ENCODE measurements around the gene GJA4.
"Not testable (repeated sequence)": the region's sequence is repeated elsewhere in the genome, so short reads cannot be mapped to it uniquely, and the experiment has no call there.

GJA4 gene

DNA sequence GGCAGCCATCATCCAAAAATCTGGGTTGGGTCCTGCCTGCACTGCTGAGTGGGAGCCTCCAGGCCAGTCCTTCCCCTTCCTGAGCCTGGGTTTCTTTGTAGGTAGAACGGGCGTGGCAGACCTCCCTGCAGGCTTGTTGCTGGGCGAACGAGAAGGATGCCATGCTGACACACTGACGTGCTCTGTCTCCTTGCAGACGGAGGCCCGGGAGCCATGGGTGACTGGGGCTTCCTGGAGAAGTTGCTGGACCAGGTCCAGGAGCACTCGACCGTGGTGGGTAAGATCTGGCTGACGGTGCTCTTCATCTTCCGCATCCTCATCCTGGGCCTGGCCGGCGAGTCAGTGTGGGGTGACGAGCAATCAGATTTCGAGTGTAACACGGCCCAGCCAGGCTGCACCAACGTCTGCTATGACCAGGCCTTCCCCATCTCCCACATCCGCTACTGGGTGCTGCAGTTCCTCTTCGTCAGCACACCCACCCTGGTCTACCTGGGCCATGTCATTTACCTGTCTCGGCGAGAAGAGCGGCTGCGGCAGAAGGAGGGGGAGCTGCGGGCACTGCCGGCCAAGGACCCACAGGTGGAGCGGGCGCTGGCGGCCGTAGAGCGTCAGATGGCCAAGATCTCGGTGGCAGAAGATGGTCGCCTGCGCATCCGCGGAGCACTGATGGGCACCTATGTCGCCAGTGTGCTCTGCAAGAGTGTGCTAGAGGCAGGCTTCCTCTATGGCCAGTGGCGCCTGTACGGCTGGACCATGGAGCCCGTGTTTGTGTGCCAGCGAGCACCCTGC is 1.4 kb downstream of the GJA4 start:
- no peak for DNase-seq

DNA sequence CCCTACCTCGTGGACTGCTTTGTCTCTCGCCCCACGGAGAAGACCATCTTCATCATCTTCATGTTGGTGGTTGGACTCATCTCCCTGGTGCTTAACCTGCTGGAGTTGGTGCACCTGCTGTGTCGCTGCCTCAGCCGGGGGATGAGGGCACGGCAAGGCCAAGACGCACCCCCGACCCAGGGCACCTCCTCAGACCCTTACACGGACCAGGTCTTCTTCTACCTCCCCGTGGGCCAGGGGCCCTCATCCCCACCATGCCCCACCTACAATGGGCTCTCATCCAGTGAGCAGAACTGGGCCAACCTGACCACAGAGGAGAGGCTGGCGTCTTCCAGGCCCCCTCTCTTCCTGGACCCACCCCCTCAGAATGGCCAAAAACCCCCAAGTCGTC is 2.0 kb downstream of the GJA4 start:
- DNase-seq, result no peak

DNA sequence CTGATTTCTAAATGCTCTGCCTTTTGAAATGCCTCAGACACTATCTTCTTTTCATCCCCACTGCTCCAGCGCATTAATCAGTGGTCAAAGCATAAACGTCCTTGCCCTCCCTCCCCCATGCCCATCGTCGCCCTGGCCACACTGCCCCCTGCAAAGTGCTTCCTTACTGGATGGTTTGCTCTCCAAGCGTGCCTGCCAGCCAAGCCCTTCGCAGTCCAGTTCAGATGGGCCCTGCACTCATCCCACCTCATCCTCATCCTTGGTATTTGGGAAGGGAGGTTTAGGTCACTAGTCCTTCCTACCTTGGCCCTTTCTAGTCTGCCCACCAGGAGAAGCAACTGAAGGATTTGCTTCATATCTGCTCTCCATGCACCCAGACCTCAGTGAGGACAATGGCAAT is 3.1 kb downstream of the GJA4 start:
- no peak for DNase-seq

DNA sequence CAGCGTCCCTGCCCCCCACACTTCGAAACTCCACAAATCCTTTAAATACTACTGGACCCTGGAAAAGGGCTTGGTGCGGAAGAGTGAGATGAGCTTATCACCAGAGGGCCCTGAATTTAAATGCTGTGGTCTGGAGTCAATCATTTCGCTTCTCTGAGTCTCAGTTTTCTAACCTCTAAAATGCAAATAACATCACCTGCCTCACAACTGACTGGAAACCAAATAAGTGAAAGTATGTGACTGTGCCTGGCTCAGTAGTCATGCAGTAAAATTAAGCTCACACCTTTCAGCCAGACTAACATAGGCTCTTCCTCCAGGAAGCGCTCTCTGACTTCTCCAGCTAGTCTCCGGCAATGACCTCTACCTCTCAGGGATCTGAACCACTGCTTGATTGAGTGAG is 4.2 kb downstream of the GJA4 start:
- DNase-seq, result no peak

DNA sequence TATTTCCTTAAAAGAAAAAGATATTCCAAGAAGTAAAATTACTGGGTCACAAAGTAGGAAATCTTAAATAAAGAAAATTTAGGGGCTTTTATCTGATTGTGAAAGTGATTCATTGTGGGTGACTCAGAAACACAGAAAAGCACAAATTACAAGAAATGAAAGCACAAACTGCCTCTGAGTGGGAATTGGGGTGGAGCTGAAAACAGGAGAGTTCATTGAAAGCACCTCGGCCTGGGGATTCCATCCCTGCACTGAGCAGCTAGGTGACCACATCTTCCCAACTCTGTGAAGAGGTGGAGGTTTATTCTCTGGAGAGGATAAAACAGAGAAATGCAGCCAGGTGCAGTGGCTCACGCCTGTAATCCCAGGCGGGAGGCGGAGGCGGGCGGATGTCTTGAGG is 7.4 kb downstream of the GJA4 start:
- no peak for DNase-seq

DNA sequence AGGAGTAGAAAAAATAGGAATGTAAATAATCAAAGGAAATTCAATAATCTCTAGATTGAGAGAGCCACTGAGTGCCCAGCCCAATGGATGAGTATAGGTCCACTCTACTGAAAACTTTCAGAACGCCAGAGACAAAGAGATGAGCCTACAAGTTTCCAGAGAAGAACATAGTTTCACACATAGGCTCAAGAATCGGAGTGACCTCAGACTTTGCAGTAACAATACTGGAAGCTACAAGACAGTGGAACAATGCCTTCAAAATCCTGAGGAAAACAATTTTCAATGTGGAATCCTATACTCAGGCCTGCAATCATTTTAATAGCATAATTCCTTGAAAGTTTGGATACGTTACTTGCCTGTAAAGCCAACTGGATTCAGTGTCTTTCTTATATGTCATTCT is 11.0 kb downstream of the GJA4 start:
- DNase-seq, result no peak

DNA sequence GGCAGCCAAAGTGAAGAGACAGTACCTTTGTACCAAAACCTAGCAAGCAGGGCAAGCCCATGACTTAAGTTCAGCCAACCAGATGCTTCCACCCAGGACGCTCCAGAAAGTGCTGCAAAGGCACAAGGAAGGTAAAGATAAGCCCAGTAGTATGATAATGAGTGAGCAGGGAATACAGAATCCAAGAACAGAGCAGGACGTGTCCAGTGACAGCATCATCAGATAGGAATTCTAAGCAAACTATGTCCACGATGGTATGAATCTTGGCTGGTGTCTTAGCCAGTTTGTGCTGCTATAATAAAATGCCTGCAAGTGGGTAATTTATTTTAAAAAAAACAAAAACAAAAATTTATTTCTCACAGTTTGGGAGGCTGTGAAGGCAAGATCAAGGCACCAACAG is 13.6 kb downstream of the GJA4 start:
- DNase-seq, result no peak

DNA sequence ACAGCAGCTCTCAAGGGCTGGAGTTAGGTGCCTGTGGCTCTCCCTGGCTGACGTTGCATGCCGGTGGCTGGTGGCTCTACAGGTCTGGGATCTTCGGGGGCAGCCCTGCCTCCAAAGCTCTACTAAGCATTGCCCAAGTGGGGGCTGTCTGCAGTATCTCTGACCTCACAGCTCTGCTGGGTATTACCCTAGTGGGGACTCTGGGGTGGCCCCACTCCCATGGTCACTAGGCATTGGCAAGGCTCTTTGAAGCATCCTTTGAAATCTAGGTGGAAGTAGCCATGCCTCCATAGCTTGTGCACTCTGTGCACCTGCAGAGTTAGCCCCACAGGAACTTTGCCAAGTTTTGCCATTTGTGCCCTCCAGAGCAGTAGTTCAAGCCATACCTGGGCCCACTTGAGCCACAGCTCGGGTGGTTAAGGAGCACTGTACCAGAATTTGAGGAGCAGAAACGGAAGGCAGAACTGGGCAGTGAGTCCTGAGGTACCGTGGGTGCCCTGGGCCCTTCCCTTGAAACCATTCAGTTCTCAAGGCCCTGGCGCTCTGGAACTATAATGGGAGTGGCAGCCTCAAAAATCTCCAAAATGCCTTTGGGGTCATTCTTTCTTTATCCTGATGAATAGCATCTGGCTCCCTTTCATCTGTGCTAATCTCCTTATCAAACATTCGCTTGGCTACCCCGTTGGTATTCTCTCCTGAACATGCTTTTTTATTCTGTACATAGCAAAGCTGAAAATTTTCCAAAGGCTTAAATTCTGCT is 15.4 kb downstream of the GJA4 start:
- no peak for DNase-seq

DNA sequence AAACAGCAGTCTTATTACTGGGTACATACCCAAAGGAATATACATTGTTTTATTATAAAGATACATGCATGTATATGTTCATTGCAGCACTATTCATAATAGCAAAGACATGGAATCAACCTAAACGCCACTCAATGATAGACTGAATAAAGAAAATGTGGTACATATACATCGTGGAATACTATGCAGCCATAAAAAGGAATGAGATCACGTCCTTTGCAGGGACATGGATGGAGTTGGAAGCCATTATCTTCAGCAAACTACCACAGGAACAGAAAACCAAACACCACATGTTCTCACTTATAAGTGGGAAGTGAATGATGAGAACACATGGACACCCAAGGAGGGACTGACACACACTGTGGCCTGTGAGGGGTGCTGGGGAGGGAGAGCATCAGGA is 18.0 kb downstream of the GJA4 start:
- DNase-seq, result not testable (repeated sequence)

DNA sequence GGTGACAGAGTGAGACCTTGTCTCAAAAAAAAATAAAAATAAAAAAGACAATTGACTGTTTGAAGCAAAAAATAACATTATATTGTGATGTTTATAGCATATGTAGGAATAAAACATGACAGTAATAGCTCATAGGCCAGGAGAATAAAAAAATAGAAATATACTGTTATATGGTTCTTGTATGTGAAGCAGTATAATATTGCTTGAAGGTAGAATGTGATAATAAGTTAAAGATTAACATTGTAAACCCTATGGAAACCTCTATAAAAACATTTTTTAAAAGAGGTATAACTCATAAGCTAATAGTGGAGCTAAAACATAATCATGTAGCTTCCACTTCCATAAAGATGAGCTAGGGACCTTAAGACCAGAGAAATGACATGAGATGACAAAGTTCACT is 23.5 kb downstream of the GJA4 start:
- no peak for DNase-seq

DNA sequence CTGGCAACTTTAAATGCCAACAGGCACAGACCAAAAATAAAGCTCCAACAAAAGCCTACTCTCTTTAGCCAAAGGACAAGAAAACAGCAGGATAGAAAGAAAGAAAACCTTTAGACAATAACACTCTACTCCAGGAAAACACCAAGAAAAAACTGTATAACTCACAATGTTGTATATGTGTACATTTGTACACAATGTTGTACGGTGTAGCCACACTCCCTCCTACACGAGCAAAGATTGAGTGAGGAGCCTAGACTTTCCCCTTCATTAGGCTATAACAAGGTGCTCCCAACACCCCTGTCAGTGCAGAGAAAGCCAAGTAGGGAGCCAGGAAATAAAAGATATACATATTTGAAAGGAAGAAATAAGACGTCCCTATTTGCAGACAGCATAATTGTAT is 24.0 kb downstream of the GJA4 start:
- DNase-seq, result no peak

DNA sequence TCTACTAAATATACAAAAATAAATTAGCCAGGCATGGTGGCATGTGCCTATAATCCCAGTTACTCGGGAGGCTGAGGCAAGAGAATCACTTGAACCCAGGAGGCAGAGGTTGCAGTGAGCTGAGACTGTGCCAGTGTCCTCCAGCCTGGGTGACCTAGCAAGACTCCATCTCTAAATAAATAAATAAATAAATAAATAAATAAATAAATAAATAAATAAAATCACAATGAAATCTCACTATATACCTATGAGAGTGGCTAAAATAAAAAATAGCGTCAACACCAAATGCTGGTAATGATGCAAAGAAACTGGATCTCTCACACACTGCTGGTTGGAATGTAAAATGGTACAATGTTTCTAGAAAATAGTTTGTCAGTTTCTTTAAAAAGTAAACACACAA is 26.1 kb downstream of the GJA4 start:
- not testable (repeated sequence) for DNase-seq

DNA sequence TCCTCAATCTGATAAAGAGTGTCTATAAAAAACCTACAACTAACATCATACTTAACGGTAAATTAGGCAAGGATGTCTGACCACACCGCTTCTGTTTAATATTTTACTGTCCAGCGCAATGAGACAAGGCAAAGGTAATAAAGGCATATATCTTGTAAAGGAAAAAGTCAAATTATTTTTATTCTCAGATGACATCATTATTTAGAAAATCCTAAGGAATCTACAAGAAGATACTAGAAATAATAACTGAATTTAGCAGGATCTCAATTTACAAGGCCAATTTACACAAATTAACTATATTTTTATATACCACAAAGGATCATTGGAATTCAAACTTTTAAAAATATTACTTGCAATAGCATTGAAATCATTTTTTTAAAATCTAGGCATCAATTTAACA is 29.4 kb downstream of the GJA4 start:
- DNase-seq, result no peak

DNA sequence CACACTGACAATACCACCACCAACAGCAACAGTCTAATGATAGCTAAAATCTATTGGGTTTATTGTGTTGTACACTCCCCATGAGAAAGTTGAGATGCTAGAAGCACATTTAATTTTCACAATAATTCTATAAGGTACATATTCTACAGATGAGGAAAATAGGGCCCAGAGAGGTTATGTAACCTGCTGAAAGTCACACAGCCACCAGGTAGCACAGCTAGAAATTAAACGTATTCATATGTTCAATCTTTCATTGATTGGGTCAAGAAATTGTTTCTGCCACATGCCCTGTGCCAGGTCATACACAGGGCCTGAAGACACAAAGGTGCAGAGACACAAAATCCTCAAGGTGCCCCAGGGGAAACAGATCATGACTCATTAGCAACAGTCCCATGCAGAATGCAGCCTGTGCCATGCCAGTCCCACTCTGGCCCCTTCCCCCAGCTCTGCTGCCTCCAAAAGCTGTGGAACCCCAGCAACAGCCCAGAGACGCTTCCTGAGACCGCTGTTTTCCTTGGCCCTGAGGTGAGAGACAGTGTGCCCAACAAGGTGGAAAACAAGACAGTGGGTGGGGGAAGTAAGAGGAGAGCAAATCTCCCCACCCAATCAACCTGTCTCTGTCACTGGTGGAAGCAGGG is 32.1 kb downstream of the GJA4 start:
- no peak for DNase-seq

DNA sequence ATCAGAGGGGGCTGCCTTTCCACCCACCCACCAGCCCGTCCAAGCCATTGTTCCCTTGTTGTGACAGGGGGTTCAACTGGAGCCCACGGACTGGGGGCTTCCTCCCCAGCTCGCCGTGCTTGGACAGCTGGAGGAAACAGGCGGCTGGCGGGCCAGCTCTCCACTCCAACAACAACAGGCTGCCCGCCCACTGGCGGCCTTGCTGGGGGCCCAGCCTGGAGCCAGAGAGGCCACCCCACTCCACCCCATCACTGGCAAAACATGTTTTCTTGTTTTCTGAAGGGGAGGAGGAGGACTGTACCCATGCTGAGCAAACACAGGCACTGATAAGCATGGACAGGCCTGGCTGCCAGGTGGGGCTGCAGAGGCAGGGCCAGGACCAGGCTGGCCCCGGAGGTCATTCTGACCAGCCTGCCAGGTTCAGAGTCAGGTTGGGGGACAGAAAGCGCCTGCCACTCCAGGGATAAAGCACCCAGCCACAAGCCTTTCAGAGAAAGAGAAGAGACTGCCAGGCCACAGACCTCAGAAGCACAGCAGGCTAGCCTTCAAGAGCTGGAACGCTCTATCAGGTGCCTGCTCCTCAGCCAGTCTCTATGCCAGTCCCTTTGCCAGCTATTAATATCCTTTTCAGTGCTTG is 32.8 kb downstream of the GJA4 start:
- no peak for DNase-seq

DNA sequence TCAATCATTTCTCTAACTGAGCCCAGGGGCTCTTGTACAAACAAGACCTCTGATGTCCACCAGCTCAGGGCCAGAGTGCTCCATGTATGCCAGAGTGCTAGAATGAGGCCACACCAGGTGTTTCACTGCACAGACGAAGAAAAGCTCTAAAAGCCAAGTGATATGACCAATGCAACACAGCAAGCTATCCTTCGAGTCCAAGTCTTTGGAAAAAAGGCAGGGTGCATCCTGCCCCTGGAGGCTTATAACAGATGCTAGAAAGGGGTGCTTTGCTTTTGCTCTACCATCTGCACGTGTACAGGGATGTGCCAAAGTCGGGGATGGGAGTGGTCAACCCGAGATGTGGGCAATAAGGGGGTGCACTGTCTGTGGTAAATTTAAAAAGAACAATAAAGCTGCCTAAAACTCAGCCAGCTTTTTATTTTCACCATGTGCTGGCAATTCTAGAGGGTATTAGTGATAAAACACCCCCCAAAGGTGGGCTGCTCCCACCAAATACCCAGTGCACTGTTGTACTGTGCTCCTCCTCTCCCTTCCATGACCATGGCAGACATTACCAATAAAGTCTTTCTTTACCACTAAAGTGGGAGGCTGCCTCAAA is 34.6 kb downstream of the GJA4 start:
- DNase-seq, result no peak

DNA sequence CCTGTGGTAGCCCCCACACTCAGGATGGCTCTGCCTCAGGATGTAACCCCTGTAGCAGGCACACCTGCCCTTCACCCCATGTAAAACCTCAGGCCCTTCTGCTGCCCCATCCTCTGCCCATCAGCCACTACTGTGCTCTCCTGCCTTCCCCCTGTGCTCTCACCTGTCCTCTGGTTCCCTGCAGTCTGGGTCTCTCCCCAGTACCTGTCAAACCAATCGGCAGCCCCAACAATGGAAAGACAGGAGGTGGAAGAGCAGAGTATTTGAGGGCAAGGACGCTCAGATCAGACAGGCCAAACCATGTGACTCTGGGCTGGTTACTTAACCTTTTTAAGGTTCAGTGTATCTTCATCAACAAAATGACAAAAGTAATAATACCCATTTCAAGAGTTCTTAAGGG is 35.8 kb downstream of the GJA4 start:
- no peak for DNase-seq

DNA sequence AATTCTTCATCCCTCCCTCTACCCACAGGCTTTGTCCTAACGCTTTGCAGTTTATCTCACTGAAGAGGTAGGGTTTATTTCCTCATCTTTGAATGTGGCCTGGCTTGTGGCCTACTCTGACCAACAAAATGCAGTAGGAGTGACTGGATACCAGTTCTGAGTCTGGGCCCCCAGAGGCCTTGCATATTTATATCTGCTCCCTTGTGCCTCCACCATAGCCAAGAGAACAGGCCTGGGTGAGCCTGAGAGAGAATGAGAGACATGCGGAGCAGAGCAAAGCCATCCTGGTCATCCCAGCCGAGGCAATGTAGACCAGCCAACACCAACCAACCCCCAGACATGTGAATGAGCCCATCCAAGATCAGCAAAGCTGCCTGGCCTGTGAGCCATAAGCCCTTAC is 36.5 kb downstream of the GJA4 start:
- no peak for DNase-seq

DNA sequence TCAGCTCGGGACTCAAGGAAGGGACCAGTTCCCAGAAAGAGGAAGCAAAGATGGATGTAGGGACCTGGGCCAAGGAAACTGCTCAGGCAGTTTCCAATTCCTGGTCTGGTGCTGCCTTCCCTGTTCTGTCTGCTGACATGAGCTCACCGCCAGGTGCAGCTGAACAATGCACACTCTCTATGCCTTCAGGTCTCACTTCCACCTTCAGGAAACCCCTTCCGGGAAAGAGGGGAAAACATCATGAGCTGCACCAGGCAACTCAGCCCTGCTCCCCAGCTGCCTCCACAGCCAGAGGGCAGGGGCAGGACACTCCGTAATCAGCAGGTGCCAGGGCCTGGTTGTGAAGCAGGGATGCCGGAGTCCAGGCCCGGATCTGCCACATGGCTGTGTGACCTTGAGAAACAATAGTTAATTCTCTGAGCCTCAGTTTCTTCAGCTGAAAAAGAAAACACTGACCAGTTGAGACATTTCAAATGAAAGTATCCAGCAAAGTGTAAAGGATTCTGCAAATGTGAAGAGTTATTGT is 39.0 kb downstream of the GJA4 start:
- no peak for DNase-seq

DNA sequence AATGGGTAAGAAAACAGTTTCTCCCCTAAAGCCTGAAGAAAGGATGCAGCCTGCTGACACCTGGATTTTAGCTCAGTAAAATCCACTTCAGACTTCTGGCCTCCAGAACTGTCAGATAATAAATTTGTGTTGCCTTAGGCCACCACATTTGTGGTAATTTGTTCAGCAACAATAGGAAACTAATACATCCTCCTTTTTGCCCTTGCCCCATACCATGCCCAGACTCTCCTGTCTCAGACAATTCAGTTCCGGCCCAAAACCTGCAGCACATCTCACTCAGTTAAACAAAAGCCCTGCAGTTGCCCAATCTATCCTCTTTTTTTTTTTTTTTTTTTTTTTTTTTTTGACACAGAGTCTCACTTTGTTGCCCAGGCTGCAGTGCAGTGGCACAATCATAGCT is 40.9 kb downstream of the GJA4 start:
- DNase-seq, result no peak

DNA sequence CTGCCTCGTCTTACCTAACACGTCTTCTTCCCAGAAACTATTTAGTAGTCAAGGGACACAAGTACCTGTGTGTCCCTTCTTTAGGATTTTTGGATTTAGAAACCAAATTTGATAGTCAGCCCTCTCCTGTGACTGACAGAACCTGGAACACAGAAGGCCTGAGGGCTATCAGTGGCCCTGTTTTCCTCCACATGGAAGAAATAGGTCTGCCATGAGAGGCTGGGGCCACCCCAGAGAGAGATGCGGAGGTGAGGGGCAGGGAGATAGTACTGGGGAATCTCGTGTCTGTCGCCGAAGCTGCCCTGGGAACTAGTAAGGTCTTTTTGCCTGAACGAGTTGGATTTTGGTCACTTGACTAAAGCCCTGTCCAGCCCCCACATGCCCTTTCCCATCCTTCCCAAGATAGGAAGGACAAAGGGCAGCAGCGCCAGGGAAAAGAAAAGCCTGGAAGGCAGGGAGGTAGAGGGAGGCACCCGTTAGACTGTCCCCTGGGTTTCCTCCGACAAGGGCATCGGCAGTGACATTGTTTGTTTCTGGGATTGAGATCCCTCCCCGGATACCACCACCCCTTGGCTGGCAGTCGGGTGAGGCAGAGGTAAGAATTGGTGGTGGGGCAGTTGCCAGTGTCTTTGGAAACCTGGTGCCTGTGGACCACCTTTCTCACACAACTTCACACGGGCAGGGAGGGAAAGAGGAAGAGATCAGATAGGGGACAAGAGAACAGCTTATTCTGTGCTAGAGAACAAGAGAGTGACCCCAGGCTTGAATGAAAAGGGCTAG is 46.9 kb downstream of the GJA4 start:
- DNase-seq, result no peak

DNA sequence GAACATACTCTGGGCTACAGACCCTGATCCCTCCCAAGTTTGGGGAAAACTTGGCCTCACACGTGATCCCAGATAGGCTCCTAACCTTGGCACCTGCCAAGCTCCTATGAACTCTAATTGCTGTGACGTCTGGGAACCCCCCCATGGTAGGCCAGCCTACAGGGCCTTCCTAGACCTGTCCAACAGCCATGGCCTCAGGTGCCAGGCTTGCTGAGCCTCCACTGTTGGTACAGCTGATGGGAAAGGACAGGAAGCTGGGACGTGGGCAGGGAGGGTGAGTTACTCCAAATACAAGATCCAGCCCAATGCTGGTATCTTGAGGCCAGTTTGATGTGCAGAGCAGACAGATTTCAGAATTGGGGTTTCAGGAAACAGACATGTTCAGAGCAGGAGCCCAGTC is 47.6 kb downstream of the GJA4 start:
- DNase-seq, result no peak

All from NCI-H2029 (cell line).